EL (cell line): Measurements from ENCODE around the gene RRN3.
A peak's percentile ranks its signal among the peaks of the same experiment; 100 is the strongest.
"Not testable (repeated sequence)": the region's sequence is repeated elsewhere in the genome, so short reads cannot be mapped to it uniquely, and the experiment has no call there.

ENCODE experiments used
- DNase-seq: peaks from one replicate; pipeline ENCODE4 v3.0.0-alpha.2; 2016

The RRN3 gene

GRCh38 chr16:15096583-15096972, 2.5 kb upstream of the RRN3 start:
- DNase-seq, result not testable (repeated sequence)

- not testable (repeated sequence) for DNase-seq
Measured at GRCh38 chr16:15093571-15093954, 509 bp downstream of the RRN3 start.

GRCh38 chr16:15090663-15091269, 3.3 kb downstream of the RRN3 start:
- DNase-seq, result not testable (repeated sequence)

- DNase-seq, result not testable (repeated sequence)
Measured at GRCh38 chr16:15082788-15083187, 11.3 kb downstream of the RRN3 start.

- not testable (repeated sequence) for DNase-seq
Measured at GRCh38 chr16:15080883-15081282, 13.2 kb downstream of the RRN3 start.

GRCh38 chr16:15076161-15076560, 17.9 kb downstream of the RRN3 start:
- DNase-seq, result not testable (repeated sequence)

- no peak for DNase-seq
Measured at GRCh38 chr16:15073101-15073500, 21.0 kb downstream of the RRN3 start.

- DNase-seq, result not testable (repeated sequence)
Measured at GRCh38 chr16:15071916-15072769, 21.9 kb downstream of the RRN3 start.

GRCh38 chr16:15071013-15071412, 23.1 kb downstream of the RRN3 start:
- DNase-seq, result not testable (repeated sequence)

GRCh38 chr16:15066690-15067089, 27.4 kb downstream of the RRN3 start:
- DNase-seq, result not testable (repeated sequence)

- not testable (repeated sequence) for DNase-seq
Measured at GRCh38 chr16:15065961-15066360, 28.1 kb downstream of the RRN3 start.

GRCh38 chr16:15062085-15062810, 31.8 kb downstream of the RRN3 start:
- DNase-seq, result peak; percentile 16

GRCh38 chr16:15059324-15059723, 34.7 kb downstream of the RRN3 start:
- no peak for DNase-seq

GRCh38 chr16:15057681-15058417, 36.2 kb downstream of the RRN3 start:
- DNase-seq, result no peak

- peak; percentile 29 for DNase-seq
Measured at GRCh38 chr16:15055141-15056053, 38.7 kb downstream of the RRN3 start.

- no peak for DNase-seq
Measured at GRCh38 chr16:15054357-15055140, 39.5 kb downstream of the RRN3 start.

GRCh38 chr16:15053904-15054303, 40.2 kb downstream of the RRN3 start:
- no peak for DNase-seq

GRCh38 chr16:15052747-15053476, 41.2 kb downstream of the RRN3 start:
- DNase-seq, result no peak

- no peak for DNase-seq
Measured at GRCh38 chr16:15051387-15051951, 42.6 kb downstream of the RRN3 start.

GRCh38 chr16:15050440-15050839, 43.6 kb downstream of the RRN3 start:
- not testable (repeated sequence) for DNase-seq
